ENCODE data around the gene SLC19A1.

DNA sequence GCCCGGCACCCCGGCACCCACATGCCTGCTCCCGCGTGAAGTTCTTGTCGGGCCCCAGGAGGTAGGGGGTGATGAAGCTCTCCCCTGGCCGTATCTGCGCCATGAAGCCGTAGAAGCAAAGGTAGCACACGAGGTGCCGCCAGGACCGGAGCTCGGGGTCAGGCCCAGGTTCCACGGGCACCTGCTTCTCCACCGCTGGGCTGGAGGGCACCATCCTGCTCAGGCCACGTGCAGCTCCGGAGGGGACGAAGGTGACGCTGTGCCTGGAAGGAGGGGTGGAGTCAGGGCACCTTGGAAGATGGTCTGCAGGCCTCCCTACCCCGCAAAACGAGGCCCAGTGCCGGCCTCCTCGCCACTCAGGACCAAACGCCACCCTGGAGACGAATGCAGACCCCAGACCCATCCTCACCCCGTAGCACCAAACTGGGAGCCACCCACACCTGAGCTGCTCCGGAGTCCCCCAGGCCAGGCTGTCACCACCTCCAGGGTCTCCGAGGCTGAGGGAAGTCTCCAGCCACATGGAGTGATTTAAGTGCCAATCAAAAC lies 4.4 kb downstream of the SLC19A1 start:
- TF ChIP-seq, protein P1, sequence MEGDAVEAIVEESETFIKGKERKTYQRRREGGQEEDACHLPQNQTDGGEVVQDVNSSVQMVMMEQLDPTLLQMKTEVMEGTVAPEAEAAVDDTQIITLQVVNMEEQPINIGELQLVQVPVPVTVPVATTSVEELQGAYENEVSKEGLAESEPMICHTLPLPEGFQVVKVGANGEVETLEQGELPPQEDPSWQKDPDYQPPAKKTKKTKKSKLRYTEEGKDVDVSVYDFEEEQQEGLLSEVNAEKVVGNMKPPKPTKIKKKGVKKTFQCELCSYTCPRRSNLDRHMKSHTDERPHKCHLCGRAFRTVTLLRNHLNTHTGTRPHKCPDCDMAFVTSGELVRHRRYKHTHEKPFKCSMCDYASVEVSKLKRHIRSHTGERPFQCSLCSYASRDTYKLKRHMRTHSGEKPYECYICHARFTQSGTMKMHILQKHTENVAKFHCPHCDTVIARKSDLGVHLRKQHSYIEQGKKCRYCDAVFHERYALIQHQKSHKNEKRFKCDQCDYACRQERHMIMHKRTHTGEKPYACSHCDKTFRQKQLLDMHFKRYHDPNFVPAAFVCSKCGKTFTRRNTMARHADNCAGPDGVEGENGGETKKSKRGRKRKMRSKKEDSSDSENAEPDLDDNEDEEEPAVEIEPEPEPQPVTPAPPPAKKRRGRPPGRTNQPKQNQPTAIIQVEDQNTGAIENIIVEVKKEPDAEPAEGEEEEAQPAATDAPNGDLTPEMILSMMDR (IDR thresholded peaks at IDR 0.05 in 8 of 11, conservative IDR thresholded peaks at IDR 0.05 in 3 of 11): no peak
- TF ChIP-seq POLR2A (IDR thresholded peaks at IDR 0.05) (no peak), POLR2AphosphoS5 (IDR thresholded peaks at IDR 0.05) (no peak)
